Measurements from ENCODE around the gene RDM1. TPM values are rescaled to one million over a fixed set of nuclear protein-coding genes. Genes with fewer than 3 reads are reported as not detected.

RDM1 gene
- total RNA-seq, 4 donors from 2014 or later, result not detected

GRCh38 chr17:35936063-35936462, 5.5 kb upstream of the RDM1 start:
- Histone ChIP-seq H3K4me3 (no peak overlapping the region), H3K4me1 (no peaks in the 10 kb centered on the region), H3K27ac (no peak overlapping the region), H3K9me3 (no peaks in the 10 kb centered on the region), H3K27me3 (no peaks in the 10 kb centered on the region), H3K36me3 (no peaks in the 10 kb centered on the region)
- WGBS, result 93% methylated on average over 5 of the region's 5 CpGs
- DNase-seq (ENCODE audit: low spot score in 2 of 2), result no peak
- TF ChIP-seq CTCF (IDR thresholded peaks at IDR 0.05), result no peak
- TF ChIP-seq POLR2AphosphoS5 (IDR thresholded peaks at IDR 0.05), result no peak
- no peak for TF ChIP-seq POLR2A (IDR thresholded peaks at IDR 0.05)
- no peak for TF ChIP-seq EP300 (IDR thresholded peaks at IDR 0.05)

GRCh38 chr17:35934760-35935159, 4.2 kb upstream of the RDM1 start:
- Histone ChIP-seq H3K4me1 (peaks cover 8% of the 10 kb centered on the region), H3K27me3 (peaks cover under 1% of the 10 kb centered on the region), H3K4me3 (no peak overlapping the region), H3K36me3 (no peaks in the 10 kb centered on the region), H3K9me3 (no peaks in the 10 kb centered on the region), H3K27ac (no peak overlapping the region)
- TF ChIP-seq POLR2A (IDR thresholded peaks at IDR 0.05) (no peak), POLR2AphosphoS5 (IDR thresholded peaks at IDR 0.05) (no peak), CTCF (IDR thresholded peaks at IDR 0.05) (no peak), EP300 (IDR thresholded peaks at IDR 0.05) (no peak)
- 83% methylated on average over 10 of the region's 10 CpGs for WGBS
- no peak for DNase-seq (ENCODE audit: low spot score in 2 of 2)

GRCh38 chr17:35932586-35932985, 2.0 kb upstream of the RDM1 start:
- Histone ChIP-seq H3K9me3 (no peaks in the 10 kb centered on the region), H3K27ac (no peak overlapping the region), H3K36me3 (no peaks in the 10 kb centered on the region), H3K4me3 (no peak overlapping the region), H3K27me3 (peaks cover 9% of the 10 kb centered on the region), H3K4me1 (peaks cover 8% of the 10 kb centered on the region)
- DNase-seq (ENCODE audit: low spot score in 2 of 2), result no peak
- TF ChIP-seq CTCF (IDR thresholded peaks at IDR 0.05) (no peak), EP300 (IDR thresholded peaks at IDR 0.05) (no peak), POLR2A (IDR thresholded peaks at IDR 0.05) (no peak), POLR2AphosphoS5 (IDR thresholded peaks at IDR 0.05) (no peak)

GRCh38 chr17:35931794-35932425, 1.3 kb upstream of the RDM1 start:
- no peaks in the 10 kb centered on the region for H3K9me3 ChIP-seq
- 81% methylated on average over 6 of the region's 6 CpGs for WGBS
- no peak for DNase-seq (ENCODE audit: low spot score in 2 of 2)
- no peak for TF ChIP-seq POLR2A (IDR thresholded peaks at IDR 0.05)
- TF ChIP-seq CTCF (IDR thresholded peaks at IDR 0.05), result no peak
- no peak for TF ChIP-seq POLR2AphosphoS5 (IDR thresholded peaks at IDR 0.05)
- no peak for TF ChIP-seq EP300 (IDR thresholded peaks at IDR 0.05)
- no peaks in the 10 kb centered on the region for H3K36me3 ChIP-seq
- H3K27ac ChIP-seq, result no peak overlapping the region
- H3K4me1 ChIP-seq, result peaks cover 8% of the 10 kb centered on the region
- H3K4me3 ChIP-seq, result no peak overlapping the region
- peaks cover 9% of the 10 kb centered on the region for H3K27me3 ChIP-seq

GRCh38 chr17:35927714-35928113, 2.9 kb downstream of the RDM1 start:
- TF ChIP-seq CTCF (IDR thresholded peaks at IDR 0.05) (no peak), POLR2AphosphoS5 (IDR thresholded peaks at IDR 0.05) (no peak), EP300 (IDR thresholded peaks at IDR 0.05) (no peak), POLR2A (IDR thresholded peaks at IDR 0.05) (no peak)
- Histone ChIP-seq H3K27me3 (peaks cover 9% of the 10 kb centered on the region), H3K4me3 (no peak overlapping the region)

More at GRCh38 chr17:35927714-35928113, 2.9 kb downstream of the RDM1 start:
- Histone ChIP-seq H3K36me3 (no peaks in the 10 kb centered on the region), H3K27ac (no peak overlapping the region), H3K9me3 (no peaks in the 10 kb centered on the region), H3K4me1 (peaks cover 8% of the 10 kb centered on the region)
- DNase-seq (ENCODE audit: low spot score in 2 of 2), result no peak

Measured in suprapubic skin (tissue), 4 donors.